Chondrocyte (in vitro differentiated cells): ENCODE results near the gene NUDT22. TPM values are rescaled to one million over a fixed set of nuclear protein-coding genes. Genes with fewer than 3 reads are reported as not detected.

Source experiments
- DNase-seq: peaks from one replicate; pipeline ENCODE4 v3.0.0; 2021; ENCODE audit warnings: mixed read lengths, low spot score
- H3K27ac Mint-ChIP-seq: one replicate; pipeline ENCODE4 v1.8.0; 2021; ENCODE audit warnings: mild to moderate bottlenecking, moderate library complexity, mixed read lengths; ENCODE audit not compliant: unreplicated experiment
- H3K27me3 Mint-ChIP-seq: 2 replicates; pipeline ENCODE4 v1.8.0; 2021; ENCODE audit warnings: low read depth, mixed read lengths
- H3K36me3 Mint-ChIP-seq: 2 replicates; pipeline ENCODE4 v1.8.0; 2021; ENCODE audit warnings: low read depth, mixed read lengths
- H3K4me1 Mint-ChIP-seq: 2 replicates; pipeline ENCODE4 v1.8.0; 2021; ENCODE audit warnings: low read depth, mild to moderate bottlenecking, mixed read lengths
- H3K4me3 Mint-ChIP-seq: one replicate; pipeline ENCODE4 v1.8.0; 2021; ENCODE audit warnings: mild to moderate bottlenecking, moderate library complexity, mixed read lengths; ENCODE audit not compliant: unreplicated experiment
- H3K9me3 Mint-ChIP-seq: 2 replicates; pipeline ENCODE4 v1.8.0; 2021; ENCODE audit warnings: low read depth, mixed read lengths
- total RNA-seq: library from RNA; stranded (reverse); gene quantifications from 3 replicates; pipeline ENCODE4 v1.2.1, GENCODE V29; 2021
- TF ChIP-seq, protein P1 (sequence below): fragments of 200-600 bp; sonication (generic); IDR thresholded peaks from 2 replicates; pipeline ENCODE4 v1.5.0; 2021; ENCODE audit warnings: antibody characterized with exemption, mild to moderate bottlenecking, moderate library complexity

NUDT22 gene
- total RNA-seq, 1 donor from 2014 or later: 42.1 TPM

- Mint-ChIP-seq H3K27ac (no peak overlapping the region), H3K27me3 (no peaks in the 10 kb centered on the region), H3K4me1 (peaks cover 35% of the 10 kb centered on the region), H3K9me3 (no peaks in the 10 kb centered on the region), H3K36me3 (no peaks in the 10 kb centered on the region), H3K4me3 (no peak overlapping the region)
- TF ChIP-seq, protein P1, sequence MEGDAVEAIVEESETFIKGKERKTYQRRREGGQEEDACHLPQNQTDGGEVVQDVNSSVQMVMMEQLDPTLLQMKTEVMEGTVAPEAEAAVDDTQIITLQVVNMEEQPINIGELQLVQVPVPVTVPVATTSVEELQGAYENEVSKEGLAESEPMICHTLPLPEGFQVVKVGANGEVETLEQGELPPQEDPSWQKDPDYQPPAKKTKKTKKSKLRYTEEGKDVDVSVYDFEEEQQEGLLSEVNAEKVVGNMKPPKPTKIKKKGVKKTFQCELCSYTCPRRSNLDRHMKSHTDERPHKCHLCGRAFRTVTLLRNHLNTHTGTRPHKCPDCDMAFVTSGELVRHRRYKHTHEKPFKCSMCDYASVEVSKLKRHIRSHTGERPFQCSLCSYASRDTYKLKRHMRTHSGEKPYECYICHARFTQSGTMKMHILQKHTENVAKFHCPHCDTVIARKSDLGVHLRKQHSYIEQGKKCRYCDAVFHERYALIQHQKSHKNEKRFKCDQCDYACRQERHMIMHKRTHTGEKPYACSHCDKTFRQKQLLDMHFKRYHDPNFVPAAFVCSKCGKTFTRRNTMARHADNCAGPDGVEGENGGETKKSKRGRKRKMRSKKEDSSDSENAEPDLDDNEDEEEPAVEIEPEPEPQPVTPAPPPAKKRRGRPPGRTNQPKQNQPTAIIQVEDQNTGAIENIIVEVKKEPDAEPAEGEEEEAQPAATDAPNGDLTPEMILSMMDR: no peak
- DNase-seq: no peak
These were observed 23.0 kb downstream of the NUDT22 start for GRCh38 chr11:64249038-64249437.

GRCh38 chr11:64249563-64250414 lies 23.7 kb downstream of the NUDT22 start:
- Mint-ChIP-seq H3K27me3 (no peaks in the 10 kb centered on the region), H3K36me3 (no peaks in the 10 kb centered on the region), H3K27ac (no peak overlapping the region), H3K4me3 (no peak overlapping the region), H3K4me1 (peaks cover 34% of the 10 kb centered on the region), H3K9me3 (no peaks in the 10 kb centered on the region)
- TF ChIP-seq, protein P1: no peak
- no peak for DNase-seq

GRCh38 chr11:64250415-64251015 lies 24.4 kb downstream of the NUDT22 start:
- peaks cover 30% of the 10 kb centered on the region for H3K4me1 Mint-ChIP-seq
- TF ChIP-seq, protein P1: no peak
- H3K27ac Mint-ChIP-seq: no peak overlapping the region
- H3K4me3 Mint-ChIP-seq: peak overlapping the region; percentile 77
- no peak for DNase-seq
- no peaks in the 10 kb centered on the region for H3K27me3 Mint-ChIP-seq
- H3K36me3 Mint-ChIP-seq: no peaks in the 10 kb centered on the region
- H3K9me3 Mint-ChIP-seq: no peaks in the 10 kb centered on the region

GRCh38 chr11:64251016-64251752 lies 25.1 kb downstream of the NUDT22 start, which contains the start of gene PLCB3:
Gene PLCB3, plus strand, starts transcription at chr11:64251530. Its CDS starts 120 bp downstream, at chr11:64251650.
- Mint-ChIP-seq H3K27ac (peak within 1 kb of the TSS; percentile 75), H3K27me3 (no peaks in the 10 kb centered on the region), H3K9me3 (no peaks in the 10 kb centered on the region), H3K4me3 (peak within 1 kb of the TSS; percentile 91), H3K4me1 (peaks cover 30% of the 10 kb centered on the region), H3K36me3 (peaks cover under 1% of the 10 kb centered on the region)
- TF ChIP-seq, protein P1: peak; percentile 87
- DNase-seq: no peak

DNA sequence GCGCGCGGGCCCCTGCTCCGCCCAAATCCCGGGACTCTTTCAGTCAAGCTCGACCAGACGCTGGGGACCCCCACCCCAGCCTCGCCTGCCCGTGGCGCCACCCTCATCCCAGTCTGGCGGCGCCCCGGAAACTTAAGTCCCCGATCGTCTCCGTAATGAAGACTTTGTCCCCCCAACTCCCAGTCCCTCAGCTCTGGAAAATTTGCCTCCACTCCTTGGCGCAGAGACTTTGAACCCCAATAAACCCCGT lies 25.6 kb downstream of the NUDT22 start:
- Mint-ChIP-seq H3K4me1 (peaks cover 30% of the 10 kb centered on the region), H3K4me3 (peak overlapping the region; percentile 91), H3K27me3 (no peaks in the 10 kb centered on the region), H3K27ac (peak overlapping the region; percentile 75), H3K36me3 (peaks cover 3% of the 10 kb centered on the region), H3K9me3 (no peaks in the 10 kb centered on the region)
- DNase-seq: no peak
- TF ChIP-seq, protein P1: no peak
